ENCODE results near the gene SLC6A6.
"Not testable (repeated sequence)": the region's sequence is repeated elsewhere in the genome, so short reads cannot be mapped to it uniquely, and the experiment has no call there.

SLC6A6 gene

DNA sequence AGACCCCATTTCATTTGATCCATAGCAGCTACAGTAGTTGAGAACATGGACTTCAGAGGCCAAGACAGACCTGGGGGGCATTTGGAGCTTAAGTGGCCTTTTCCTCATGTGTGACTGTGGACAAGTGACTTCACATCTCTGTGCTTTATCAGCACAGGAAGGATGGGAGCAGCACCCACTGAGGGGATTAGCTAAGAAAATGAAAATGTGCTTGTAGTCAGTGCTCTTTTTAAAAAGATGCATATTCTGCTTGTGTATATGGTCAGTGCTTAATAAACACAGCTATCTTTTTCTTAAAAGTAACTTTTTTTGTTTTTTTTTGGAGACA, 34.5 kb downstream of the SLC6A6 start:
- no peak for DNase-seq (ENCODE audit: low read depth, low spot score)

DNA sequence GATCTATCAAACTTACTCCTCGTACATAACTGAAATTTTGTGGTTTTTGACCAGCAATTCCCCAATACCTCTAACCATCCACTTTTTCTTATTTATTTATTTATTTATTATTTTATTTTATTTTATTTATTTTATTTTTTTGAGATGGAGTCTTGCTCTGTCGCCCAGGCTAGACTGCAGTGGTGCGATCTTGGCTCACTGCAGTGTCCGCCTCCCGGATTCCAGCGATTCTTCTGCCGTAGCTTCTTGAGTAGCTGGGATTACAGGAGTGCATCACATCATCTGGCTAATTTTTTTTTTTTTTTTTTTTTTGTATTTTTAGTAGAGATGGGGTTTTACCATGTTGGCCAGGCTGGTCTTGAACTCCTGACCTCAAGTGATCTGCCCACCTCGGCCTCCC, 35.3 kb downstream of the SLC6A6 start:
- DNase-seq (ENCODE audit: low read depth, low spot score) = not testable (repeated sequence)

DNA sequence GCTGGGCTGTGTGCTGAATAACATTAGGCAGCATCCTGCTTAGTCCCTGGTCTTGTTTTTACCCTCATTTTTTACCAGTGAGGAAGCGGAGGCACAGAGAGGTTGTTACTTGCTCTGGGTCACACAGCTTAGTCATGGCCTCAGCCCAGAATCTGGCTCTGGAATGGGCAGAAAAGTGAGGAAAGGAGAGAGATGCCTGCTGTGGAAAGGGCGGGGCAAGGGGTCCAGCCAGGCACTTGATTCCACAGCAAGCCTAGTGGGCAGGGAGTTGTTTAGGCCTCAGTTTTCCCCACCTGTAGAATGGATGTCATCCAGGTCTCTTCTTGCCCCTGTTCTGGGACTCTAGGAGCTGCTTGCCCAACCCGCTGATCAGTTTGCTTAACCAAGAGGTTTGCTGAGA, 35.9 kb downstream of the SLC6A6 start:
- DNase-seq (ENCODE audit: low read depth, low spot score) = no peak

DNA sequence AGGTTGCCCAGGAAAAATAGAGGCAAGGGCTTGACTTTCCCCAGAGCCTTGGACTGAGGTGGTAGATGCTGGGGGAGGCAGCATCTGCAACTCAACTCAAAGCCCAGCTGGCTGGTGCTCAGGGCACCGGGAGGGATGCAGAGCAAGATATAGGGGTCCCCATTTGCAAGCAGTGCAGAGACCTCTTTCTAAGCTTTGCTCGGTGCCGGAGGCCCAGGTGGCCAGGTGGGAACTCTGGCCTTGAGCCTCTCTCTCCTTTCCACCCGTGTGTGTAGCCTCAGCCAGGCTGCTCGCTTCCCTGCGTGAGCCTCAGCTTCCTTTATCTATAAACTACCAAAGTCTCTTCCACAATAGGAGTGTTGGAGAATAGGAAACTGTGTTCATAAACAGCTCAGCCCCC, 36.5 kb downstream of the SLC6A6 start:
- DNase-seq (ENCODE audit: low read depth, low spot score) = no peak

DNA sequence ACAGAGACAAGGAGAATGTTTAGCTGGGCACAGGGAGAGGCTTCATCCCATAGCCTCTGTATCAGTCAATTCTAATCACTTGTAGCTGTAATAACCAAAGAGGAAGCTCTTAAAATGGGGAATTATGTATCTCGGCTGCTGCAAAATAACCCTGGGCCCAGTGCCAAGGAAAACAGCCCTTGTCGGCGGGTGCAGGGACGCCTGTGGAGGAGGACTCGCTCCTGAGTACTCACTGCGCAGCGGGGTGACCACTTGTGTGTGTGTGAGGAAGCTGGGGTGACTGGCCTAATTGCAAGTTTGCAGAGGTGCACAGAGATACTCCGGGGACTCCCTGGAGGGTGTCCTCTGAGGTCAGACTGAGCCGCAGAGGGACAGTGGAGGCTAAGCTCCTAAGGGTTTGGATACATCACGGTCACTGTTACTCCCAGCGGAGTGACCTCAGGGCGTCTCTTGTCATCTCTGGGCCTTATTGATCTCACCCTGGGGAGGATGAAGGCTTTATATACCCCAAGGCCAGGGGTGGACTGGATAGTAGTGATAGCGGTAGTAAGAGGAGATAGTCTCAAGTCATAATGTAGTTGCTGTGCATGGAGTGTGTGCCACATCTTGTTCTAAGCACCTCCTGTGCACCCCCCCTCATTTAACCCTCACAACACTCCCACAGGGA, 37.2 kb downstream of the SLC6A6 start:
- DNase-seq (ENCODE audit: low read depth, low spot score) = no peak

DNA sequence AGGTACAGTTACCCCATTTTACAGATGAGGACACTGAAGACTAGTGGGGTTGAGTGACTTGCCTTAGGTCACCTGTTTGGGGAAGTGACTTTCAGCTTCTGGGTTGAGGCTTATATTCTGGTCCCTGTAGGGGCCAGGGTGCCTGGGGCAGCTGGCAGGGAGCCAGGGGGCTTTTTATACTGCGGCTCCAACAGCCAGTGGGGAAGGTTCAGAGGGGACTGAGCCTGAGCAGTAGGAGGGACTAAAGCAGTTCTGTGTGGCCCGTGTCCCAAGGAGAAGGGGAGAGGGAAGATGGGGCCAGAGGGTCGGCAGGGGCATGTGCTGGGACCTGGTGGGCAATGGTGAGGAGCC, 37.7 kb downstream of the SLC6A6 start:
- no peak for DNase-seq (ENCODE audit: low read depth, low spot score)

DNA sequence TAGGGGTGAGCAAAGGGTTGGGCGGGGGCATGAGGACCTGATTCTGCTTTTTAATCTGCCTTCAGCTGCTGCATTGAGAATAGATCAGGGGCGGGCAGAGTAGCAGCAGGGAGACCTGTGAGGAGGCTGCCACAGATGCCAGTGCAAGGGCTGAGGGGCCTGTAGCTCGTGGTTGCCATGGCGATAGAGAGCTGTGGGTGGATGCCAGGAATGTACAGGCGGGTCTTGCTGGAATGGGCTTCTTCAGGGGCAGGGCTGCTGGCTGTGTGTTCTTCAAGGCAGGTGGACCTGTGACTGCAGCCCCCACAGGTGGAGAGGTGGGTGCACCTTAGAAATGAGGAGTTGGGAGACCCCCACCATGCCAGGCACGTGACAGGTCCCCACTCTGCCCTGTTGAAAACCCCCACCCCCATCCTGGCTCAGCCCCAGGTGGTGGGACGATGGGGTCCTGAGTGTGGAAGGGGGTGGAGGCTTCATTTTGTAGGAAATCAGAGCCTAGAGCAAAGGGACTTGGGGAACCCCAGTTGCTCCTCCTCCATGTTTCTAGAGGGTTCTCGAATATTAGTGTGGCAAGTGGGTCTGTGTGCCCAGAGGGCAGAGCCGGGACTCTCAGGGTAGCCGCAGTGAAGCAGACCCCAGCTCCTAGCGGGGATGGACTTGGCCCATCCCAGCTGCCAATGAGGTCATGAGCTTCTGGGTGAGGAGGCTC, 38.3 kb downstream of the SLC6A6 start:
- no peak for DNase-seq (ENCODE audit: low read depth, low spot score)

DNA sequence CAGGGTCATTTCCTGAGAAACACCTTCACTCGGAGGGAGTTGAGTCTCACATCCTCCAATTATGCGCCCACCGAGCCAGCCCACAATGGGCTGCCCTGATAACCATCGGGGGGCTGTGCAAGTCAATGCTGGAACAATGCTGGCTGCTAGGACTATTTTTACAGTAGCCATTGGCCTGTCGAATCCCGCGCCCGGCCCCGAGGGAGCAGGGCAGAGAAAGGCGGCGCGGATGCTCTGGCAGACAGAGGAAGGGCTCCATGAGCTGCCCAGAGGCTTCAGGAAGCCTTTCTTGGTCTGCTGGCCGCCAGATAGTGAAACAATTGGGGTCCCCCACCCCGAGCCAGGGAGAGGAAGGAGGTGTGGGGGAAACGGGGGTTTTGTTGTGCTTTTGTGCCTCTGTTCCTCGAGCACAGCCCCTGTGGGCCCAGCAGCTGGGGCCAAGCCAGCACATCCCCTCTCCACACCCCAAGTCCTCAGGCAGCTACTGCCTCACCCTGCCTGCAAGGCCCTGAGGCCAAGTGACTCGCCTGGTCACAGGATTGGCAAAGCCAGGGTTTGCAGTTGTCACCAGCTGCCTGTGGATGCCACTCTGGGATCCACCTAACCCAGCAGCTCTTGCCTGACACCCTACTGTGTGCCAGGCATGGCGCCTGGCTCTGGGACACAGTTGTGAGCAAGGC, 39.0 kb downstream of the SLC6A6 start:
- no peak for DNase-seq (ENCODE audit: low read depth, low spot score)

DNA sequence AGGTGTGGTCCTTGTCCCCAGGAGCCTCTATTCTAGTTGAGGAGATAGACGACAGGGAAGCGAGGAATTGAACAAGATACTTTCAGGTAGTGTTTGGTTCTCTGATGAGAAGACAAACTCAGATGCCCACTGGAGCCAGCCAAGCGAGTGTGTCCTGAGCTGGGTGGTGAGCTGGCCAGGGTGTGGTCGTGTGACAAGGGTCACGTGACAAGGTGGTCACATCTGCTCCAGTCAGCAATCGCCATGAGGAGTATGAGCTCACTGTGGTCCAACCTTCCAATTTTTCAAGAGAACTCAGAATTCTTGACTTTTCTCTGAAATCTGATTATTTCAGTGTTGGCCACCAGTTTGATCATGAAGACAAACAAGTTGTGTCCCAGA, 39.5 kb downstream of the SLC6A6 start:
- no peak for DNase-seq (ENCODE audit: low read depth, low spot score)

DNA sequence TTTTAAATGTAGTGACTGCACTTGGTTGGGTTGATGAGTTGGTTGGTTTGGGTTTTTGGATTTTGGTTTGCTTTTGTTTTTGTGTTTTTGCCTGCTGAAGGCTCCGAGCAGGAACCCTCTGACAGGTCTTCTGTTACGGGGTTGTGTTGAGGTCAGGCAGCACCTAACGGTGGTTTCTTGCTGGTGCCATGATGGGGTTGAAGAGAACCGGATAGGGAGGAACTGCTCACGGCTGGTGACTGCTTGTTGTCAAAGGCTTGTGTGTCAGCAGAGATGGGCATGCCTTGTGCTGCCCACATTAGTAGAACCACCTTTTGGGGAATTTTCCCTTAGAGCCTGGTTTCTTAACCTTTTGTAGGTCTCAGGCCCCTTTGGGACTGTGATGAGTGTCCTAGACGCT, 42.0 kb downstream of the SLC6A6 start:
- DNase-seq (ENCODE audit: low read depth, low spot score) = no peak

DNA sequence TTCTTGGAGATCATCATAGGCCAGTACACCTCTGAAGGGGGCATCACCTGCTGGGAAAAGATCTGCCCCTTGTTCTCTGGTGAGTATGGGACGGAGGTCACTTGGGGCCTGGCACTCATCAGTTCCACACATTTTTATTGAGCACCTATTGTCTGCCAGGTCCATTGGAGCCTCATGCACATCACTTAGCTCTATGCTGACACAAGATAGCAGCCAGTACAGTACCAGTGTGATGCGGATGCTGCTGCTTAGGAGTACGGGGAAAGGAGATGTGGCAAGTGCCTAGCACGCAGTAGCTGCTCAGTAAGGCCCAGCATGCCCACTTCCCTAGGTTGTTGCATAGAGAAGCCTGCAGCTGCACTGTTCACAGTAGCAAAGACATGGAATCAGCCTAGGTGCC, 43.4 kb downstream of the SLC6A6 start:
- DNase-seq (ENCODE audit: low read depth, low spot score) = no peak

DNA sequence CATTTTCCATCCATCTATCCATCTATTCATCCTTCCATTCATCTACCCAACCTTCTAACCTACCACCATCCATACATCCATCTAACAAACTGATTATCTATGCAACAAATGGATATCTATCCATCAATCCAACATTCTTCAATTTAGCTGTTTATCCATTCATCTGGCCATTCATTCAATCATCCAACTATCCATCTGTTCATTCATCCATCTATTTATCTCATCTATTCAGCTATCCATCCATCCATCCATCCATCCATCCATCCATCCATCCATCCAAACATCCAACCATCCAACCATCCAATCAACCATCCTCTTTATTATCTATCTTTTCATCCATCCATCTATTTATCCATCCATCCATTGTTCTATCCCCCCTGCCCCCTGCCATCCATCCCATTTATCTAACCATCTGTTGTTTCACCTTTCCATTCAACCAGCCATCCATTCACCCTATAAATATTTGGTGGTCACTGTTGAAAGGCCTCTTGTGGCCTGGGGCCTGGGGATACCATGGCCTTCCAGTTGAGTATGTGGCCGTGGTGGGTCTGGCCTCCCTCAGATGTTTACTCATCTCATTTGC, 44.7 kb downstream of the SLC6A6 start:
- DNase-seq (ENCODE audit: low read depth, low spot score) = no peak

DNA sequence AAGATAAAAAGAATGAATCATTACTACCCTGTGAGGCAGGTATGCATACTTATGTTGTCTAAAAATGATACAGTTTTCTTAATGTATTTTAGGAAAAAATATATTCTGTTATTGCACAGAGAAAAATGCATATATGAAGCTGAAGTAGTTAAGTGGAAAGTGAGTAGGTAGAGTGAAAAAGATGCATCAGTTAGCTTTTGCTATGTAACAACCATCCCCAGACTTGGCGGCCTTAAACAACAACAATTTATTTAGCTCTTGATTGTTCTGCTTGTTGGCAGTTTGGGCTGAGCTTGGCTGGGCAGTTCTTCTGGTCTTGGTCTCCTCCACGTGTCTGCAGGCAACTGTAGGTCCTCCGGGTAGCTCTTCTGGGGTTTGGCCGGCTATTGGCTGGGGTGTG, 45.7 kb downstream of the SLC6A6 start:
- DNase-seq (ENCODE audit: low read depth, low spot score) = no peak

DNA sequence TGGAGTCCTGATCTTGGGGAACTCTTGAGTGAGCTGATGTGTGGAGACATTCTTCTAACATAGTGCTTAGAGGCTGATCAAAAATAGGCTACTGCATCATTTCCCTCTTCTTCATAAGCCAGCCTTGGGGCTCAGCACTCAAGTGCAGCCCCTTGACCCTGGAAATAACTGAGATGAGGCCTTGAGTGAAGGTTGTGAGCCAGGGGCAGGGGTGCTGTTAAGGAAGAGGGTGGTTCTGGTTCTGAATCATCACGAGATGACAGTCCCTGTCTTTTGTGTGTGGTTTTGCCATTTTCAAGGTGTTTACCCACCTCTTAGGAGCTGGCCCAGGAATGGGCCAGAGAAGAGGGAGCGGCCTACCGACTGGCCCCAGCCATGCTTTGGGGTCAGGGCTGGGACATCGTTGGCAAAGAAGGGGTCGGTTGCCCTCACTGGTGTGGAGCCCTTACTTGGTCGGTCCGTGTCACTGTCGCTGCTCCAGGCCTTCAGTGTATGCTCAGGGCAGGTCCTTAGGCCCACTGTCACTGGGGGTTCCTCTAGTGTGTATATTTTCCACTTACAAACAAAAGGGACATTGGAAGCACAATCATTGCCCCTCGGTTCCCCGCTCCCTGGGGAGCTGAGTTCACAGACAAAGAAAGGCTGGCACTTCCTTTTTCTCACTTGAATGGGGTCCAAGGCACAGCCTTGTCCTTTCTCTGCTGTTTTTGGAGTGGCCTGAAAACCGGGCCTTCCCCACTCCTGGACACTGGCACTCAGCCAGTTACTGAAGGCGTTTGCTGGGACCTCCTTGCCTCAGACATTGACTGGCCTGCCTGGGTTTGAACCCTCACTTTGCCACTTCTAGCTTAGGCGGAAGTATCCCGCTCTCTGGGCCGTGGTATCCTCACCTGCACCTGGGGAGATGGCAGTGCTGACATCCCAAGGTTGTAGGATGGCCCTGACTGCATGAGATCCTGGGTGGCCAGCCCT, 46.6 kb downstream of the SLC6A6 start:
- no peak for DNase-seq (ENCODE audit: low read depth, low spot score)

DNA sequence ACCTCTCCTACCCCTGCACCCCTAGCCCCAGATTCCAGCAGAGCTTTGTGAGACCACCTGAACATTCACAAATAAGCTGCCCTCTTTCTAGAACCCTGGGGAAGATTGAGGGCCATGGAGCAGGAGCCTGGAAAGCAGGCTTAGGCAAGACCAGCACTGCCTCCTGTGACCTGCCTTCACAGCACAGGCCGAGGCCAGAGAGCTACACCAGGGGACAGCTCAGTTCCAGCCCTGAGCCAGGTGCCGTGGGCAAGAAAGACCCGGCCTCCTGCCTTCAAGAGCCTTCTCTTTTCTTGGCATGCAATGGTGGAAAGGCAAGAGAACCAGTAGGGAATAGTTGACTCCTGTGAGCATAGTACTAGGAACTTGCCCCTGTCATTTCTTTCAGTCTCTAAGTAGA, 48.1 kb downstream of the SLC6A6 start:
- DNase-seq (ENCODE audit: low read depth, low spot score) = no peak

DNA sequence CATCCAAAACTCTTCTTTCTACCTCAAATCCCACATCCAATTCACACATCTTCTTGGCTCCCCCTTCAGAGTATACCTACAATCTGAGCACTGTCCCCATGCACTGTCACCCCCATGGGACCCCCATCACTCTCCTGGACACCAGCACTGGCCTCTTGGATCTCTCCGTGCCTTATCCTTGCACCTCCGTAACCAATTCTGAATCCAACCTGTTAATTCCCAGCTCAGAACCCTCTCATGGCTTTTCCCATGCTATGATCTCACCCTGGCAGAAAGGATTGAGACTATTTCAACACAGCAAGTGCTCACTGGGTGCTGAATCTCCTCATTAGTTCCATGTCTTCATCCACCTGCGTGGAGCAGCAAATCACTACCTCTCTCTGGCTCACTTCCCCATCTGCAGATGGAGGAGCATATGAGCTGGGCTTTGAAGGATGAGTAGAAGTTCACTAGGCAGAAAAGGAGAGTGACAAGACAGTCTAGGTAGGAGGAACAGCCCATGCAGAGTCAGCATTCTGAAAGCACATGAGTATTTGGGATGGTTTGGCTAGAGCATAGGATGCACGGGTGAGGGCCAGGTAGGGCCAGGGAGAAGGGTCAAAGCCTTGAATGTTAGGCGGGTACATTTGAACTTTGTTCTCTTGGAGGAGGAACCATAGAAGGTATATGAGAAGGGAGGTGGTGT, 48.7 kb downstream of the SLC6A6 start:
- no peak for DNase-seq (ENCODE audit: low read depth, low spot score)

DNA sequence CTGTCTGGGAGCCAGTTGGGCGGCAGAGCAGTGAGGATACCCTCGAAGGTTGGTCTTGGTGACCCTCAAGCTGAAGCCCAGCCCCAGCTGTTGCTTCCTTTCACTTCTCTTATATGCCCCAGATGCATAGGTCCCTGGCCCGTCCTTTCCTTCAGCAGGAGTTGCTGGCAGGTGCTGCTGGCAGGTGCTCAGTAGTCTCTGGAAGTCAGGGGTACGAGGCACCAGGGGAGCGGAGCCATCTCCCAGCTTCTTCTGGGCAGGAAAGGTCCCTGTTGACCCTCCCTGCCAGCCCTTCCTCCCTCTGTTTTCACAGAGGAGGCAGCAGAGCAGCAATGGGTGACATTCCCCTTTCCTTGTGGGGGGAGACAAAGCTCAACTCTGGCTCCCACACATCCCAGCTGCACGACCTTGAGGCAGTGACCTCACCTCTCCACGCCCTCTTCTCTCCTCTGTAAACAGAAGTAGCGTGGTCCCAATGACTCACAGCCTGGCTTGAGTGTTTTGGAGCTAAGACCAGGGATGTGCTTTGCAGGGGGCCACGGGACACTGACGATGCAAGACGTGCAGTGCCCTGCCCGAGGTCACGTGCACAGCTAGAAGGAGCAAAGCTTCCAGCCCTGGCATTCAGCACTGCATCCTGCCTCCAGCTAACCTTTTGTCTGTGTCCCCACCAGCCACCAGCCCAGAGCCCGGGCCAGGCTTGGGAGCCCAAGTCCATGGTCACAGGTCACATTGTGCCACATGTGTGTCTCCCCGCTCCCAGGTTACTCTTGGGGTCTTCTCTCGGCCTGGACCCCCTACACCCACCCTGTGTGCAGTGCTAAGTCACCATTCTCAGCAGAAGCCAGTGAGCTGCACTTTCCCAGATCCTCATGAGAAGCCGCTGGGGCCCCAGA, 49.7 kb downstream of the SLC6A6 start:
- DNase-seq (ENCODE audit: low read depth, low spot score) = no peak

DNA sequence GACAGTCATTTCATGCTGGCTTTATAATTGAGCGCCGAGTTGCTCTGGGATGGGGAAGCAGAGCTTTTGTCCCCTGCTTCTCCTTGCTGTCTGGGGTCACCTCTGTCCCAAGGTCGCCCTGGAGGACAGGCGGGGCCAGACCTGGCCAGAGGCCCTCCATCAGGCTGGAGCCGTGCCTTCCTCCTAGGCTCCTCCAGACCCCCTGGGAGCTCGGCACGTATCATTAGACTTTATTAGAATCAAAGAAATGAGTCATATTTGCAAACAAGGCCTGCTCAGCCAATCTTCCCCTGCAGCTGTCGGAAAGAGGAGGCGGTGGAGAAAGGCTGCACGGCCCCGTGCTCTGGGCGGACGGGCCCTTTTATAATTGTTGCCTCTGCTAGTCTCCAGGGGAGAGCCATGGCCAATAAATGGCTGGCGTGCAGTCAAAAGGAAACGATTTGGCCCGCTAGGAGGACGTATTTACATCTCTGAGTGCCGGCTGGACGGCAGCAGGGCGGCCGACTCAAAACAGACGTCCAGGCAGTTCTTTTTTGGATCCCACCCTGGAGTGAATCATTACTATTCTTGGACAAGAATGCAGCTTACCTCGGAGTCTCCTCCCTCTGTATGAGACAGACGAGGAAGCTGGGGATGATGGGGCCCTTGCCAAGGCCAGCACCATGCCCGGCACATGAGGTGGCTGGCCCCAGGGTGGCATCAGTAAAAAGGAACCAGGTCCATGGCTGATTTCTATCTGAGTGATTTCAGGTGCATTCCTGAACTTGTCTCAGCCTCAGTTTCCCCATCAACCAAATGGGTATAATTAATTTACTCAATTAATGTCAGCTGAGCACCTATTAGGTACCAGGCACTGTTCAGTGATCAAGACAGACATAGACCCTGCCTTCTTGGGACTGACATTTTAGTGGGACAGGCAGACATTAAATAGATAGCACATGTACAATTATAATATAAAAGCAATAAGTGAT, 50.6 kb downstream of the SLC6A6 start:
- DNase-seq (ENCODE audit: low read depth, low spot score) = no peak

All from activated CD4-positive, CD25-positive, alpha-beta regulatory T cell treated with anti-CD3 and anti-CD28 coated beads, Interleukin-2, amount 50 U/mL, for 16 hours (primary cell).